ENCODE measurements around the gene ACSS1. TPM values are rescaled to one million over a fixed set of nuclear protein-coding genes. Genes with fewer than 3 reads are reported as not detected.

ACSS1 gene
- total RNA-seq, 1 donor from 2014 or later: 0.72 TPM

GRCh38 chr20:25056690-25057233, 1.2 kb downstream of the ACSS1 start:
- H3K9me3 Mint-ChIP-seq (ENCODE audit: low read depth): no peaks in the 10 kb centered on the region

DNA sequence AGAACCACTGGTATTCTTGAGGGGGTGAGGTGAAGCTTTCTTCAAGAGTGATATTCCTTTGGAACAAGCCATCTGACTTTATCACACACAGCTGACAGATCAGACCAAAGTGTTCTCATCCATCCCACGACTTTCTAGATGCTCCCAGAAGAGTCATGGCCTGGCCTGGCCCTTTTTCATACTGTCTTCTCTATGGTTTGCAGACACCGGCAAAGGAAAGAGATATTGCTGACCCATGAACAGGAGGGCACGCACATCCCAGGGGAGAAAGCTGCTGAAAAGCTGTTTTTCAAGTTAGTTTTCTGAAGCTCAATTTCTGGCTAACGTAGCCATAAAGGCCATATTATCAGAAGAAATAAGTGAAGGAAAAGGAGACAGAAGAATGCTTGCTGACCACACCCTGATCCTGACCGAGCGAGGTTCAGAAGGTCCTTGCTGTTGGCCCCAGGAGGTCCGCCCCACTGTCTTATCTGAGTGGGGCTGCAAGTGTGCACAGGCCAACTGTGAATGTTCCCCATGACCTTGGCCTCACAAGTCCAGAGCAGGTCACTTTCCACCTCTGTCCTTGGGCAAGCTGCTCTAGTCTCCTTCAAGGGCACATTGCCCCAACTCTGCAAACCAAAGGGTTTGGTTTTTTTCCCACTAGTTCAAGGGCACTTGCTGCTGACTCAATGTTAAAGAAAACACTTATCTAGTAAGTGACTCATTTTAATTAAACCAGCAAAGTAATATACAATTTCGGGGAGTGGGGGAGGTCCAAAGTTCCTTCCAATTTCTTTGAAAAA, 2.0 kb downstream of the ACSS1 start:
- no peaks in the 10 kb centered on the region for H3K9me3 Mint-ChIP-seq (ENCODE audit: low read depth)
- TF ChIP-seq CTCF (IDR thresholded peaks at IDR 0.05; ENCODE audit: unreplicated experiment): no peak
- no peak for DNase-seq (ENCODE audit: low spot score, unreplicated experiment)
- H3K36me3 Mint-ChIP-seq (ENCODE audit: insufficient read depth): no peaks in the 10 kb centered on the region
- no peaks in the 10 kb centered on the region for H3K4me1 Mint-ChIP-seq (ENCODE audit: low read depth)
- peak overlapping the region; percentile 33 for H3K4me3 Mint-ChIP-seq (ENCODE audit: low read depth)
- H3K27ac Mint-ChIP-seq: no peak overlapping the region
- H3K27me3 Mint-ChIP-seq: peaks cover 79% of the 10 kb centered on the region

More at GRCh38 chr20:25056690-25057233, 1.2 kb downstream of the ACSS1 start:
- TF ChIP-seq CTCF (IDR thresholded peaks at IDR 0.05; ENCODE audit: unreplicated experiment): no peak
- no peak for DNase-seq (ENCODE audit: low spot score, unreplicated experiment)
- Mint-ChIP-seq H3K27me3 (peaks cover 82% of the 10 kb centered on the region), H3K27ac (no peak overlapping the region), H3K4me1 (ENCODE audit: low read depth) (peaks cover 8% of the 10 kb centered on the region), H3K4me3 (ENCODE audit: low read depth) (peak overlapping the region; percentile 59), H3K36me3 (ENCODE audit: insufficient read depth) (no peaks in the 10 kb centered on the region)

GRCh38 chr20:25054995-25055629, 2.8 kb downstream of the ACSS1 start:
- no peak overlapping the region for H3K4me3 Mint-ChIP-seq (ENCODE audit: low read depth)
- no peaks in the 10 kb centered on the region for H3K4me1 Mint-ChIP-seq (ENCODE audit: low read depth)
- no peak for DNase-seq (ENCODE audit: low spot score, unreplicated experiment)
- H3K27me3 Mint-ChIP-seq: peaks cover 74% of the 10 kb centered on the region
- no peaks in the 10 kb centered on the region for H3K9me3 Mint-ChIP-seq (ENCODE audit: low read depth)
- no peak for TF ChIP-seq CTCF (IDR thresholded peaks at IDR 0.05; ENCODE audit: unreplicated experiment)
- no peak overlapping the region for H3K27ac Mint-ChIP-seq
- no peaks in the 10 kb centered on the region for H3K36me3 Mint-ChIP-seq (ENCODE audit: insufficient read depth)

GRCh38 chr20:25054096-25054820, 3.7 kb downstream of the ACSS1 start:
- H3K36me3 Mint-ChIP-seq (ENCODE audit: insufficient read depth): no peaks in the 10 kb centered on the region
- no peak for DNase-seq (ENCODE audit: low spot score, unreplicated experiment)
- H3K27ac Mint-ChIP-seq: no peak overlapping the region
- no peak overlapping the region for H3K4me3 Mint-ChIP-seq (ENCODE audit: low read depth)
- no peaks in the 10 kb centered on the region for H3K4me1 Mint-ChIP-seq (ENCODE audit: low read depth)
- no peak for TF ChIP-seq CTCF (IDR thresholded peaks at IDR 0.05; ENCODE audit: unreplicated experiment)
- no peaks in the 10 kb centered on the region for H3K9me3 Mint-ChIP-seq (ENCODE audit: low read depth)
- peaks cover 72% of the 10 kb centered on the region for H3K27me3 Mint-ChIP-seq

Data from progenitor cell of endocrine pancreas (in vitro differentiated cells).